GM23248 (cell line): ENCODE results near the gene KRCC1. TPM values are rescaled to one million over a fixed set of nuclear protein-coding genes. Genes with fewer than 3 reads are reported as not detected.
A peak's percentile ranks its signal among the peaks of the same experiment; 100 is the strongest.

Source experiments
- DNase-seq: peaks from one replicate; pipeline ENCODE4 v3.0.0-alpha.2; 2015
- H2AFZ ChIP-seq: fragments of 200-600 bp; sonication (generic); 2 replicates; pipeline ENCODE4 v1.6.1; 2016; ENCODE audit warnings: antibody characterized with exemption
- H3F3A ChIP-seq: fragments of 200-600 bp; sonication (generic); 2 replicates; pipeline ENCODE4 v1.6.1; 2016; ENCODE audit warnings: mild to moderate bottlenecking, antibody characterized with exemption, mixed run types; ENCODE audit not compliant: insufficient read depth
- H3K27ac ChIP-seq: fragments of 200-600 bp; sonication (generic); 2 replicates; pipeline ENCODE4 v1.5.1; 2016; ENCODE audit warnings: mild to moderate bottlenecking
- H3K27me3 ChIP-seq: fragments of 200-600 bp; sonication (generic); replicated peaks from 2 replicates; pipeline ENCODE4 v1.6.1; 2016; ENCODE audit warnings: mild to moderate bottlenecking; ENCODE audit not compliant: insufficient read depth
- H3K36me3 ChIP-seq: fragments of 200-600 bp; sonication (generic); 2 replicates; pipeline ENCODE4 v1.6.1; 2016; ENCODE audit warnings: low read depth, mild to moderate bottlenecking
- H3K4me1 ChIP-seq: fragments of 200-600 bp; sonication (generic); 2 replicates; pipeline ENCODE4 v1.6.1; 2016; ENCODE audit warnings: mild to moderate bottlenecking; ENCODE audit not compliant: insufficient read depth
- H3K4me2 ChIP-seq: fragments of 200-600 bp; sonication (generic); one replicate; pipeline ENCODE4 v1.6.1; 2016; ENCODE audit warnings: mild to moderate bottlenecking; ENCODE audit not compliant: unreplicated experiment
- H3K4me3 ChIP-seq: fragments of 200-600 bp; sonication (generic); 2 replicates; pipeline ENCODE4 v1.5.1; 2016; ENCODE audit warnings: mild to moderate bottlenecking
- H3K79me2 ChIP-seq: fragments of 200-600 bp; sonication (generic); 2 replicates; pipeline ENCODE4 v1.6.1; 2016; ENCODE audit warnings: mild to moderate bottlenecking; ENCODE audit not compliant: insufficient read depth
- H3K9ac ChIP-seq: fragments of 200-600 bp; sonication (generic); 2 replicates; pipeline ENCODE4 v1.6.1; 2016; ENCODE audit warnings: mild to moderate bottlenecking
- H3K9me2 ChIP-seq: fragments of 200-600 bp; sonication (generic); 2 replicates; pipeline ENCODE4 v1.6.1; 2016; ENCODE audit warnings: mixed run types, mild to moderate bottlenecking, moderate library complexity; ENCODE audit not compliant: insufficient read depth
- H3K9me3 ChIP-seq: fragments of 200-600 bp; sonication (generic); one replicate; pipeline ENCODE4 v1.6.1; 2017; ENCODE audit warnings: low read depth
- H4K20me1 ChIP-seq: fragments of 200-600 bp; sonication (generic); 2 replicates; pipeline ENCODE4 v1.6.0; 2016; ENCODE audit not compliant: insufficient read depth
- EZH2 ChIP-seq: fragments of 200-600 bp; sonication (generic); IDR thresholded peaks from 2 replicates; pipeline ENCODE4 v1.6.1; 2018; ENCODE audit warnings: antibody characterized with exemption, mild to moderate bottlenecking; ENCODE audit not compliant: insufficient read depth, poor library complexity, severe bottlenecking
- EZH2phosphoT487 ChIP-seq: fragments of 200-600 bp; sonication (generic); IDR thresholded peaks from 2 replicates; pipeline ENCODE4 v1.6.1; 2018; ENCODE audit warnings: antibody characterized with exemption, moderate library complexity, mild to moderate bottlenecking, low read depth; ENCODE audit not compliant: insufficient read depth
- WGBS, 2 experiments: methylation state at CpG; one replicate each; pipeline ENCODE4 v1.1.6; 2015 to 2017; ENCODE audit warnings: low lambda C conversion rate in 2 of 2, low coverage in 1 of 2; ENCODE audit errors: missing lambda C conversion rate in 2 of 2; 5-methylcytosine and 5-hydroxymethylcytosine counted together
- in situ Hi-C: fragments of 300-500 bp; cut with MboI; formaldehyde crosslinking; loops from 2 replicates; pipeline ENCODE4 v1.15.0; 2020
- polyA plus RNA-seq: library from polyadenylated mRNA; unstranded; fragments of >200 nt; fragmentation: Nextera tagmentation; extraction: Ambion mirVana; gene quantifications from 2 replicates; pipeline ENCODE4 v1.2.1, GENCODE V29; 2016
- total RNA-seq: library from RNA; depleted of rRNA; stranded (reverse); fragments of >200 nt; shearing (Covaris generic); gene quantifications from 2 replicates; pipeline ENCODE4 v1.2.3, GENCODE V29; 2014

The KRCC1 gene
- total and polyA plus RNA-seq, 2 experiments from 2014 or later, result 33.1 to 41.3 TPM

DNA sequence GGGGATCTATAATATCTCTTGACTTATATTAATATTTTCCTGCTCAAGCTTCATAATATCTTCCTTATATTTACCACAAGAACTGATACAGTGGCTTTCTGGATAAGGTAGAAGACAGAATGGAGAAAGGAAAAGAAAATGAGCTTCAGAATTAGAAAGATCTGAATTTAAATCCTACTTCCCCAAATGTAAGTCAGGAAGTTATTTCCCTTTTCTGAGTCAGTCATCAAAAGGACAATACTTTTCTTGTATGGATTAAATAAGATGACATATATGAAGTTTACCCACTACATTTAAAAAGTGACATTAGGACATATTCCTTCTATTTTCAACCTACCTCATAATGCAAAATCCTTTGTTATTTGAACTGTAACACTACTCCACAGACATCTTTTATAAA is 19.0 kb downstream of the KRCC1 start:
- Histone ChIP-seq H3K9me3 (no peaks in the 10 kb centered on the region), H3K79me2 (peaks cover 56% of the 10 kb centered on the region), H2AFZ (no peak overlapping the region), H3K4me1 (peaks cover 34% of the 10 kb centered on the region), H3K27me3 (no peaks in the 10 kb centered on the region), H3F3A (peaks cover 46% of the 10 kb centered on the region), H4K20me1 (no peaks in the 10 kb centered on the region), H3K36me3 (peaks cover 39% of the 10 kb centered on the region), H3K9me2 (no peaks in the 10 kb centered on the region), H3K4me3 (no peak overlapping the region), H3K4me2 (peak overlapping the region; percentile 59), H3K9ac (no peak overlapping the region), H3K27ac (0 out of 2 replicates have a peak overlapping the region, but pooled peaks have one; percentile 20)
- in situ Hi-C loops, result no loop called here
- DNase-seq, result no peak
- TF ChIP-seq EZH2 (no peak), EZH2phosphoT487 (no peak)

DNA sequence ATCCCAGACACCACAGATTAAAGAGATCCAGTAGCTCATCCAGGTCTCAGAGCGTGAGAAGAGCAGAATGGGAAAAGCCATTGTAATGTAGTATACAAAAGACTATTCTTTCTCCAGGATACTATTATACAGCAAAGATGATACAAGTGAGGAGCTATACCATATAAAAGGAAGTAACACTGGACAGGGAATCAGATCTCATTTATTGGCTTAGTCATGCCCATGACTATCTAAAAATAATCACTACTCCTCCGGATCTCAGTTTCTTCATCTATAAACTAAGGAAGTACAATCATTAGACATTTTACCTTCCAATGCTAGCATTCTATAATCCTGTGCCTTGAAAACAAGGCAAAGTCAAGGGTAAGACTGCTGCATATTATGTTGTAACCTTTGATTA is 19.4 kb downstream of the KRCC1 start:
- H2AFZ ChIP-seq, result no peak overlapping the region
- no peak for TF ChIP-seq EZH2phosphoT487
- TF ChIP-seq EZH2, result no peak
- in situ Hi-C loops, result no loop called here

DNA sequence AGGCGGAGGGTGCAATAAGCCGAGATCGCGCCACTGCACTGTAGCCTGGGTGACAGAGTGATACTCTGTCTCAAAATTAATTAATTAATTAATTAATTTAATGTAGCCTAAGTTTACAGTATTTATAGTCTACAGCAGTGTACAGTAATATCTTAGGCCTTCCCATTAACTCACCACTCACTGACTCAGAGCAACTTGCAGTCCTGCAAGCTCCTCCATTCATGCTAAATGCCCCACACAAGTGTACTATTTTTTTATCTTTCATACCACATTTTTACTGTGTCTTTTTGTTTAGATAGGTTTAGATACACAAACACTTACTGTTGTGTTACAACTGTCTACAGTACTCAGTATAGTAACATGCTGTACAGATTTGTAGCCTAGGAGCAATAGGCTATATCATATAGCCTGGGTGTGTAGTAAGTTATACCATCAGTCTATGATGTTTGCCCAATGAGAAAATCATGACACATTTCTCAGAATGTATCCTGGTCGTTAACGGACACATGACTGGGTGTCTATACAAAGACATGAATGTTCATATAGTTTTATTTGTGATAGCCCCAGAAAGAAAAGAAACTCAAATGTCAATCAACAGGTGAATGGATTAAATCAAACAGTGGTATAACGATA is 23.4 kb downstream of the KRCC1 start:
- Histone ChIP-seq H3K9me2 (no peaks in the 10 kb centered on the region), H3K79me2 (peaks cover 38% of the 10 kb centered on the region), H3K9me3 (no peaks in the 10 kb centered on the region), H3K4me1 (peaks cover 13% of the 10 kb centered on the region), H3F3A (0 out of 2 replicates have a peak, but pooled peaks cover 15% of the 10 kb centered on the region), H2AFZ (no peak overlapping the region), H3K27me3 (no peaks in the 10 kb centered on the region), H3K4me2 (no peak overlapping the region), H3K36me3 (peaks cover 72% of the 10 kb centered on the region), H4K20me1 (no peaks in the 10 kb centered on the region), H3K4me3 (no peak overlapping the region), H3K9ac (no peak overlapping the region), H3K27ac (no peak overlapping the region)
- in situ Hi-C loops, result no loop called here
- TF ChIP-seq EZH2 (no peak), EZH2phosphoT487 (no peak)
- 93 to 94% methylated on average over 7 of the region's 7 CpGs for WGBS, 2 experiments
- DNase-seq, result peak; percentile 38

More for the DNA sequence above, 19.4 kb downstream of the KRCC1 start:
- H3K9me3 ChIP-seq, result no peaks in the 10 kb centered on the region
- H3K36me3 ChIP-seq, result peaks cover 39% of the 10 kb centered on the region
- H3F3A ChIP-seq, result peaks cover 42% of the 10 kb centered on the region
- no peaks in the 10 kb centered on the region for H3K27me3 ChIP-seq
- H3K79me2 ChIP-seq, result peaks cover 52% of the 10 kb centered on the region
- no peak overlapping the region for H3K9ac ChIP-seq
- H3K4me3 ChIP-seq, result no peak overlapping the region
- no peaks in the 10 kb centered on the region for H4K20me1 ChIP-seq
- 48 to 49% methylated on average over 2 of the region's 2 CpGs for WGBS, 2 experiments
- DNase-seq, result peak; percentile 14
- H3K4me1 ChIP-seq, result peaks cover 34% of the 10 kb centered on the region
- H3K9me2 ChIP-seq, result no peaks in the 10 kb centered on the region
- peak overlapping the region; percentile 59 for H3K4me2 ChIP-seq
- 0 out of 2 replicates have a peak overlapping the region, but pooled peaks have one; percentile 20 for H3K27ac ChIP-seq

DNA sequence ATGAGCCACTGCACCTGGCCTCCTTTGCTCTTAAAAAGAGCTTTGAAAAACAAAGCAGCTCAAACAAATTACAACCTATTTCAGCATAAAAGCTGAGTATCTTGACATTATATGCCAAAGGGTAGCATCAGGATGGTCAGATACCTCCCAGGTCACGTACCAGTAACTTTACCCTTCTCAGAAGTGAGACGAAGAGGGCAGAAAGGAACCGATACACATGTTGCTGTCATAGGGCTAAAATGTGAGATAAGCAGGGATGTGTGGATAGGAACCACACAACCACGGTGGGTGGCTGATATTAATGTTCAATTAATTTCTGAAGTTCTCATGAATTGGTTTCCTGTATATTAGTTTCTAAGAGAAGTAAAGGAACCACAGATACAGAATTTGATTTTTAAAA is 26.7 kb downstream of the KRCC1 start:
- Histone ChIP-seq H3K9me3 (no peaks in the 10 kb centered on the region), H3K27me3 (no peaks in the 10 kb centered on the region), H3K9me2 (no peaks in the 10 kb centered on the region), H3K27ac (no peak overlapping the region), H3K36me3 (peaks cover 58% of the 10 kb centered on the region), H2AFZ (no peak overlapping the region), H3K79me2 (peaks cover 8% of the 10 kb centered on the region), H3K4me1 (no peaks in the 10 kb centered on the region), H3K4me2 (no peak overlapping the region), H3K9ac (no peak overlapping the region), H4K20me1 (no peaks in the 10 kb centered on the region), H3K4me3 (no peak overlapping the region), H3F3A (peaks cover 17% of the 10 kb centered on the region; the same call in 1 of the 2 replicates)
- WGBS, 2 experiments, result 96% methylated on average over 4 of the region's 4 CpGs
- in situ Hi-C loops, result no loop called here
- TF ChIP-seq EZH2, result no peak
- TF ChIP-seq EZH2phosphoT487, result no peak
- DNase-seq, result no peak
